IMR-90 (cell line): ENCODE results near the gene ZBP1. TPM values are rescaled to one million over a fixed set of nuclear protein-coding genes. Genes with fewer than 3 reads are reported as not detected.

Source experiments
- ATAC-seq: fragments of 200-7000 bp; cut with Tn5 transposase; 2 replicates; pipeline ENCODE4 v1.9.1; 2020; ENCODE audit warnings: low read depth, mild to moderate bottlenecking, moderate library complexity
- BruUV-seq: library from RNA; stranded (reverse); fragments of 400-500 nt; replicated peaks from 2 replicates; lab custom pipeline; 2021; lab: Mats Ljungman, UMichigan
- CTCF ChIA-PET: fragments of 300-600 bp; formaldehyde crosslinking; extraction: SDS; loops from one replicate; lab custom pipeline; 2021; ENCODE audit warnings: antibody characterized with exemption; lab: Yijun Ruan, JAX
- POLR2A ChIA-PET: fragments of 300-600 bp; sonication (Branson Sonifier 250); formaldehyde crosslinking; loops from one replicate; lab custom pipeline; 2022; ENCODE audit warnings: antibody characterized with exemption; ENCODE audit not compliant: unreplicated experiment; lab: Charles Lee
- DNase-seq: peaks from one replicate; pipeline ENCODE4 v3.0.0; 2013
- H2AFZ ChIP-seq: replicated peaks from 2 replicates; pipeline ENCODE3; 2013; ENCODE audit warnings: low read length, mild to moderate bottlenecking; ENCODE audit not compliant: poor library complexity
- H2AK5ac ChIP-seq: 2 replicates; pipeline ENCODE4 v1.6.1; 2013; ENCODE audit warnings: low read depth, low read length, inconsistent platforms
- H2AK9ac ChIP-seq: replicated peaks from 2 replicates; pipeline ENCODE3; 2013; ENCODE audit warnings: mild to moderate bottlenecking, low read depth, low read length, moderate library complexity; ENCODE audit not compliant: poor library complexity
- H2BK120ac ChIP-seq: 2 replicates; pipeline ENCODE4 v1.6.1; 2013; ENCODE audit warnings: low read depth, low read length, inconsistent platforms
- H2BK15ac ChIP-seq: 3 replicates; pipeline ENCODE4 v1.6.1; 2013; ENCODE audit warnings: low read depth, low read length, inconsistent platforms
- H2BK20ac ChIP-seq: 2 replicates; pipeline ENCODE4 v1.6.1; 2013; ENCODE audit warnings: low read depth, mild to moderate bottlenecking, inconsistent platforms, low read length, moderate library complexity
- H2BK5ac ChIP-seq: 2 replicates; pipeline ENCODE4 v1.6.1; 2013; ENCODE audit warnings: mild to moderate bottlenecking, low read depth, low read length, inconsistent platforms; ENCODE audit not compliant: poor library complexity, severe bottlenecking
- H3K14ac ChIP-seq: replicated peaks from 2 replicates; pipeline ENCODE4 v1.6.1; 2013; ENCODE audit warnings: low read depth, low read length, inconsistent platforms
- H3K18ac ChIP-seq: 2 replicates; pipeline ENCODE4 v1.6.1; 2013; ENCODE audit warnings: low read depth, low read length, control low read depth
- H3K23ac ChIP-seq: 2 replicates; pipeline ENCODE4 v1.6.1; 2013; ENCODE audit warnings: low read depth, low read length, inconsistent platforms
- H3K27ac ChIP-seq: 2 replicates; pipeline ENCODE4 v1.5.1; 2013; ENCODE audit warnings: mild to moderate bottlenecking, control low read depth, low read length; ENCODE audit not compliant: insufficient read depth
- H3K27me3 ChIP-seq: 2 replicates; pipeline ENCODE4 v1.6.1; 2013; ENCODE audit warnings: low read length; ENCODE audit not compliant: control insufficient read depth, insufficient read depth
- H3K36me3 ChIP-seq: 2 replicates; pipeline ENCODE4 v1.6.1; 2013; ENCODE audit warnings: low read length, mixed read lengths; ENCODE audit not compliant: control insufficient read depth, insufficient read depth
- H3K4ac ChIP-seq: 2 replicates; pipeline ENCODE4 v1.6.1; 2013; ENCODE audit warnings: low read depth, low read length, inconsistent platforms
- H3K4me1 ChIP-seq: 2 replicates; pipeline ENCODE4 v1.6.1; 2013; ENCODE audit warnings: low read length, mixed read lengths; ENCODE audit not compliant: control insufficient read depth, insufficient read depth
- H3K4me2 ChIP-seq: 2 replicates; pipeline ENCODE4 v1.6.1; 2013; ENCODE audit warnings: low read depth, mild to moderate bottlenecking, control low read depth, low read length, moderate library complexity
- H3K4me3 ChIP-seq: 2 replicates; pipeline ENCODE4 v1.5.1; 2013; ENCODE audit warnings: low read depth, mild to moderate bottlenecking, control low read depth, low read length, moderate library complexity; ENCODE audit not compliant: insufficient read depth
- H3K56ac ChIP-seq: 2 replicates; pipeline ENCODE4 v1.6.1; 2013; ENCODE audit warnings: low read length, inconsistent platforms; ENCODE audit not compliant: insufficient read depth; ENCODE audit errors: extremely low read depth
- H3K79me1 ChIP-seq, 2 experiments: 2 replicates each; pipeline ENCODE4 v1.6.1; 2013; ENCODE audit warnings: low read length in 2 of 2, inconsistent platforms in 1 of 2, low read depth in 1 of 2
- H3K9ac ChIP-seq: 2 replicates; pipeline ENCODE4 v1.6.1; 2013; ENCODE audit warnings: low read depth, low read length, control low read depth
- H3K9me1 ChIP-seq: 2 replicates; pipeline ENCODE4 v1.6.1; 2013; ENCODE audit warnings: low read length, inconsistent platforms; ENCODE audit not compliant: insufficient read depth
- H3K9me3 ChIP-seq: 2 replicates; pipeline ENCODE4 v1.6.1; 2013; ENCODE audit warnings: low read length; ENCODE audit not compliant: control insufficient read depth, insufficient read depth
- H4K20me1 ChIP-seq: 2 replicates; pipeline ENCODE4 v1.6.1; 2013; ENCODE audit warnings: low read length, inconsistent platforms; ENCODE audit not compliant: insufficient read depth
- H4K5ac ChIP-seq: 2 replicates; pipeline ENCODE4 v1.6.1; 2013; ENCODE audit warnings: mild to moderate bottlenecking, low read depth, low read length, control low read depth
- H4K8ac ChIP-seq, 2 experiments: 2 replicates each; pipeline ENCODE4 v1.6.1; 2013; ENCODE audit warnings: low read depth in 2 of 2, low read length in 2 of 2, control low read depth in 1 of 2, inconsistent platforms in 1 of 2
- H4K91ac ChIP-seq: 2 replicates; pipeline ENCODE4 v1.6.1; 2013; ENCODE audit warnings: low read depth, low read length, inconsistent platforms; ENCODE audit not compliant: insufficient read depth
- CEBPB ChIP-seq: IDR thresholded peaks from 2 replicates; pipeline ENCODE4 v1.6.1; 2012; ENCODE audit warnings: low read depth, low read length, improper control_type of control experiment
- CHD1 ChIP-seq: IDR thresholded peaks from 2 replicates; pipeline ENCODE4 v1.6.1; 2012; ENCODE audit warnings: low read depth, low read length, improper control_type of control experiment
- FOS ChIP-seq: fragments of 150-350 bp; IDR thresholded peaks from 2 replicates; pipeline ENCODE4 v1.6.1; 2016; ENCODE audit warnings: low read depth, low read length
- MAFK ChIP-seq: IDR thresholded peaks from 2 replicates; pipeline ENCODE4 v1.6.1; 2012; ENCODE audit warnings: low read depth, low read length, improper control_type of control experiment
- POLR2A ChIP-seq: IDR thresholded peaks from 2 replicates; pipeline ENCODE4 v1.6.1; 2012; ENCODE audit warnings: mild to moderate bottlenecking, low read depth, low read length
- RAD21 ChIP-seq: IDR thresholded peaks from 2 replicates; pipeline ENCODE4 v1.6.1; 2012; ENCODE audit warnings: low read length, improper control_type of control experiment
- RCOR1 ChIP-seq: IDR thresholded peaks from 2 replicates; pipeline ENCODE4 v1.6.1; 2012; ENCODE audit warnings: mild to moderate bottlenecking, low read length, improper control_type of control experiment; ENCODE audit not compliant: insufficient replicate concordance
- RFX5 ChIP-seq: IDR thresholded peaks from 2 replicates; pipeline ENCODE4 v1.8.0; 2012; ENCODE audit warnings: low read depth, mild to moderate bottlenecking, low read length, moderate library complexity
- SMC3 ChIP-seq: fragments of 150-350 bp; IDR thresholded peaks from 2 replicates; pipeline ENCODE4 v1.6.1; 2016; ENCODE audit warnings: low read depth, mild to moderate bottlenecking, antibody characterized with exemption, low read length, moderate library complexity
- USF2 ChIP-seq: fragments of 150-350 bp; IDR thresholded peaks from 2 replicates; pipeline ENCODE4 v1.6.1; 2017; ENCODE audit warnings: mild to moderate bottlenecking, antibody characterized with exemption, low read length, low read depth
- WGBS, 2 experiments: methylation state at CpG; one replicate each; pipeline versions ENCODE4 v1.1.5 to v1.1.7; 2013; ENCODE audit warnings: missing lambda C conversion rate in 2 of 2; ENCODE audit not compliant: insufficient read length in 1 of 2; ENCODE audit errors: extremely low coverage in 2 of 2; 5-methylcytosine and 5-hydroxymethylcytosine counted together
- dilution Hi-C: fragments of 300-500 bp; cut with HindIII; formaldehyde crosslinking; loops from one replicate; pipeline ENCODE4 v1.14.3; 2018; ENCODE audit warnings: low sequenced_read_pairs; ENCODE audit not compliant: unreplicated experiment
- in situ Hi-C: fragments of 300-500 bp; cut with MboI; formaldehyde crosslinking; loops from 3 replicates; pipeline ENCODE4 v1.14.3; 2019; ENCODE audit warnings: low sequenced_read_pairs, inconsistent platforms, mixed read lengths
- intact Hi-C: fragments of 100-400 bp; cut with micrococcal nuclease; formaldehyde crosslinking; loops from 2 replicates; pipeline ENCODE4 v1.10.0; 2022
- polyA plus RNA-seq, 3 experiments: library from polyadenylated mRNA; depleted of rRNA; stranded (reverse); fragments of >200 nt; gene quantifications; 2 replicates each; pipeline ENCODE4 v1.2.3, GENCODE V29; 2012; ENCODE audit warnings: low replicate concordance in 1 of 3
- total RNA-seq: library from RNA; depleted of rRNA; stranded (reverse); fragments of >200 nt; gene quantifications from 2 replicates; pipeline ENCODE4 v1.2.3, GENCODE V29; 2012

The ZBP1 gene
- total and polyA plus RNA-seq, 2 of the 4 experiments (the other 2 are of a cell fraction) = not detected

GRCh38 chr20:57664476-57664875, 44.2 kb upstream of the ZBP1 start:
- Histone ChIP-seq H2AFZ (peak overlapping the region; percentile 11), H2BK120ac (no peak overlapping the region), H4K91ac (no peak overlapping the region), H2AK5ac (no peak overlapping the region), H3K56ac (no peak overlapping the region), H2AK9ac (no peak overlapping the region), H2BK15ac (no peak overlapping the region), H3K4me3 (no peak overlapping the region), H3K9me3 (no peaks in the 10 kb centered on the region), H3K18ac (no peak overlapping the region), H3K79me1 (peaks cover 6 to 23% of the 10 kb centered on the region in 2 experiments; a peak in 2 of 4 replicates), H3K4me2 (no peak overlapping the region), H4K5ac (no peak overlapping the region), H3K27me3 (no peaks in the 10 kb centered on the region), H3K36me3 (no peaks in the 10 kb centered on the region; the same call in 1 of the 2 replicates), H2BK20ac (no peak overlapping the region), H3K9me1 (peaks cover 3% of the 10 kb centered on the region; the same call in 1 of the 2 replicates), H3K14ac (no peak overlapping the region), H3K27ac (no peak overlapping the region), H4K8ac (no peak overlapping the region), H3K4me1 (no peaks in the 10 kb centered on the region), H3K9ac (no peak overlapping the region), H3K4ac (no peak overlapping the region), H4K20me1 (peaks cover 57% of the 10 kb centered on the region), H3K23ac (no peak overlapping the region), H2BK5ac (no peak overlapping the region)
- in situ Hi-C loops = no loop called here
- POLR2A ChIA-PET = no interaction called here
- dilution Hi-C loops = no loop called here
- DNase-seq (no peak), ATAC-seq (no peak)
- BruUV-seq = no TSS peak
- CTCF ChIA-PET = no interaction called here
- 88% methylated on average over 9 of the region's 20 CpGs; no CpG with 5 or more reads in 1 of the 2 experiments for WGBS, 2 experiments
- TF ChIP-seq FOS = no peak
- no peak for TF ChIP-seq CEBPB
- TF ChIP-seq SMC3 = no peak
- no peak for TF ChIP-seq POLR2A
- TF ChIP-seq RFX5 = no peak
- no peak for TF ChIP-seq MAFK
- no peak for TF ChIP-seq USF2
- TF ChIP-seq RAD21 = no peak
- no peak for TF ChIP-seq RCOR1
- no peak for TF ChIP-seq CHD1
- intact Hi-C loops = no loop called here
